A549 (cell line): ENCODE results near the gene ZFPM1. TPM values are rescaled to one million over a fixed set of nuclear protein-coding genes. Genes with fewer than 3 reads are reported as not detected.

Source experiments
- ATAC-seq, 2 experiments: fragments of 200-7000 bp in 1 of 2; fragments of >200 bp in 1 of 2; cut with Nextera tagmentation in 1 of 2; cut with Tn5 transposase in 1 of 2; 3 replicates each; pipeline versions ENCODE4 v1.8.0 to v1.9.1; 2018 to 2020; ENCODE audit warnings: mild to moderate bottlenecking in 1 of 2, moderate library complexity in 1 of 2
- CTCF ChIA-PET: fragments of 300-600 bp; sonication (Branson Sonifier 250); formaldehyde crosslinking; extraction: SDS; loops from one replicate; lab custom pipeline; 2021; ENCODE audit warnings: antibody characterized with exemption, inconsistent platforms; lab: Yijun Ruan, JAX
- POLR2A ChIA-PET: fragments of 350-600 bp; formaldehyde crosslinking; extraction: SDS; loops from one replicate; lab custom pipeline; 2021; ENCODE audit warnings: antibody characterized with exemption, inconsistent platforms; lab: Yijun Ruan, JAX
- DNase-seq, 2 experiments: peaks; one replicate each; pipeline versions ENCODE4 v3.0.0 to v3.0.0-alpha.2; 2011 to 2016; ENCODE audit warnings: low read depth in 1 of 2, low spot score in 1 of 2
- FAIRE-seq: peaks from 2 replicates; lab custom pipeline; 2011; peaks lifted over from hg19 to GRCh38; lab: Jason Lieb, UNC
- H3K27ac ChIP-seq, 2 experiments: fragments of >200 bp; sonication (Bioruptor Twin); formaldehyde crosslinking; 3 replicates each; pipeline ENCODE4 v1.5.1; 2016 to 2017
- H3K4me1 ChIP-seq: fragments of >200 bp; sonication (Bioruptor Twin); formaldehyde crosslinking; 3 replicates; pipeline ENCODE4 v1.6.1; 2016
- H3K4me2 ChIP-seq: fragments of >200 bp; sonication (Bioruptor Twin); formaldehyde crosslinking; 3 replicates; pipeline ENCODE4 v1.6.1; 2016
- H3K4me3 ChIP-seq: fragments of >200 bp; sonication (Bioruptor Twin); formaldehyde crosslinking; 3 replicates; pipeline ENCODE4 v1.5.1; 2016
- H3K9me3 ChIP-seq: fragments of >200 bp; sonication (Bioruptor Twin); formaldehyde crosslinking; 3 replicates; pipeline ENCODE4 v1.6.1; 2016
- BCL3 ChIP-seq: fragments of >200 bp; sonication (Bioruptor Twin); formaldehyde crosslinking; IDR thresholded peaks from 3 replicates; pipeline ENCODE4 v1.6.1; 2016
- CTCF ChIP-seq: fragments of >200 bp; sonication (Bioruptor Twin); formaldehyde crosslinking; IDR thresholded peaks from 3 replicates; pipeline ENCODE4 v1.5.1; 2016
- EHF ChIP-seq: fragments of 250-450 bp; sonication (Bioruptor Pico); IDR thresholded peaks from 2 replicates; pipeline ENCODE4 v1.5.0; 2020; ENCODE audit warnings: mild to moderate bottlenecking
- ESRRA ChIP-seq: fragments of 150-350 bp; IDR thresholded peaks from 2 replicates; pipeline ENCODE4 v1.6.1; 2014; ENCODE audit warnings: mild to moderate bottlenecking, low read length, borderline replicate concordance
- HOXB5 ChIP-seq: fragments of 250-450 bp; sonication (Bioruptor Pico); IDR thresholded peaks from 2 replicates; pipeline ENCODE4 v1.5.0; 2020; ENCODE audit warnings: mild to moderate bottlenecking, moderate library complexity
- JUNB ChIP-seq: fragments of >200 bp; sonication (Bioruptor Twin); formaldehyde crosslinking; IDR thresholded peaks from 2 replicates; pipeline ENCODE4 v1.6.1; 2016
- KDM5A ChIP-seq: fragments of 200-600 bp; sonication (generic); IDR thresholded peaks from 2 replicates; pipeline ENCODE4 v1.6.1; 2016; ENCODE audit warnings: antibody characterized with exemption, mild to moderate bottlenecking
- POLR2A ChIP-seq: IDR thresholded peaks from 2 replicates; pipeline ENCODE4 v1.6.1; 2012; ENCODE audit warnings: mild to moderate bottlenecking, low read length
- POLR2AphosphoS2 ChIP-seq: conservative IDR thresholded peaks from 2 replicates; pipeline ENCODE4 v1.6.1; 2012; ENCODE audit warnings: low read length, improper control_type of control experiment, inconsistent platforms
- RAD21 ChIP-seq, 2 experiments: fragments of >200 bp in 1 of 2; sonication (Bioruptor Twin) in 1 of 2; formaldehyde crosslinking in 1 of 2; IDR thresholded peaks in 1 of 2; conservative IDR thresholded peaks in 1 of 2; 2 replicates in 1 of 2; 3 replicates in 1 of 2; pipeline ENCODE4 v1.6.1; 2012 to 2018; ENCODE audit warnings: inconsistent platforms in 1 of 2
- RARB ChIP-seq: fragments of 250-450 bp; sonication (Bioruptor Pico); IDR thresholded peaks from 2 replicates; pipeline ENCODE4 v1.8.0; 2021; ENCODE audit warnings: mild to moderate bottlenecking, moderate library complexity
- RCOR1 ChIP-seq: fragments of 150-350 bp; IDR thresholded peaks from 2 replicates; pipeline ENCODE4 v1.6.1; 2014; ENCODE audit warnings: antibody characterized with exemption, low read length, low read depth
- SREBF2 ChIP-seq: fragments of 450-650 bp; IDR thresholded peaks from 2 replicates; pipeline ENCODE4 v1.6.1; 2014; ENCODE audit warnings: mild to moderate bottlenecking, moderate library complexity
- TFCP2L1 ChIP-seq: fragments of 250-450 bp; sonication (Bioruptor Pico); IDR thresholded peaks from 2 replicates; pipeline ENCODE4 v1.5.0; 2021; ENCODE audit warnings: mild to moderate bottlenecking
- WGBS: methylation state at CpG from one replicate; pipeline ENCODE4 v1.1.6; 2017; ENCODE audit errors: missing lambda C conversion rate; 5-methylcytosine and 5-hydroxymethylcytosine counted together
- polyA plus RNA-seq, 4 experiments: library from polyadenylated mRNA; depleted of rRNA in 3 of 4; stranded (reverse); fragments of >200 nt; fragmentation: RNase III in 1 of 4; extraction: RNeasy Plus Mini Kit Qiagen cat#74134 plus additional on column Dnase treatment in 1 of 4; gene quantifications; 2 replicates in 3 of 4; 3 replicates in 1 of 4; pipeline ENCODE4 v1.2.3, GENCODE V29; 2011 to 2017
- TF ChIP-seq, protein P1 (sequence below): IDR thresholded peaks from 2 replicates; pipeline ENCODE4 v1.6.1; 2012

Gene ZFPM1
- polyA plus RNA-seq, 2 of the 4 experiments (the other 2 are of a cell fraction) = 0.36 to 2.5 TPM

DNA sequence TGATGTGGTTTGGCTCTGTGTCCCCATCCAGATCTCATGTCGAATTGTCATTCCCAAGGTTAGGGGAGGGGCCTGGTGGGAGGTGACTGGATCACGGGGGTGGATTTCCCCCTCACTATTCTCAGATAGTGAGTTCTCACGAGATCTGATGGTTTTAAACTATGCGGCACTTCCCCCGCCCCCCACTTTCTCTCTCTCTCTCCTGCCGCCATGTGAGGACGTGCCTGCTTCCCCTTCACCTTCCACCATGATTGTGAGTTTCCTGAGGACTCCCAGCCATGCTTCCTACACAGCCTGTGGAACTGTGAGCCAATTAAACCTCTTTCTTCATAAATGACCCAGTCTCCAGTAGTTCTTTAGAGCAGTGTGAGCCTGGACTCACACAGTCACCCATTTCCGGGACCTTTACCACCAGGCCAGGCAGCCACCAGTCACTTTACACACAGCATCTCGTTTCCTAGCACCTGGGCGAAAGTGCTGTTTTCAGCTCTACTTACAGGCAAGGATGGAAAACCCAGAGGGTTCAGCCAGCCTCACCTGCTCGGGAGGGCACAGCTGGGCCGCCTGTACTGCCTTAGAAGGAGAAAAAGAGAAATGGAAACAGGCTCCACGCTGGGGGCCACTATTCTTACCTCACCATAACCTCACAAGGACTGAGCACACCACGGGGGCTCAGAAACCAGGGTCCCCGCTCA, 103.4 kb downstream of the ZFPM1 start:
- no peak overlapping the region for H3K27ac ChIP-seq
- no peak overlapping the region for H3K4me3 ChIP-seq
- ATAC-seq = no peak
- peaks cover 4% of the 10 kb centered on the region; the same call in 1 of the 3 replicates for H3K4me1 ChIP-seq
- no peak overlapping the region for H3K4me2 ChIP-seq
- H3K9me3 ChIP-seq = peaks cover 3% of the 10 kb centered on the region; the same call in 1 of the 3 replicates
- 57% methylated on average over 15 of the region's 15 CpGs for WGBS
- DNase-seq = no peak
- no peak for FAIRE-seq
- CTCF ChIA-PET = interaction anchor here (1.0 kb wide), 1 partner anchor 10 kb away, joined by 3 read pairs; no protein-coding TSS in a partner anchor
- TF ChIP-seq POLR2AphosphoS2 (no peak), SREBF2 (no peak), KDM5A (no peak), JUNB (no peak), RARB (CRISPR knock-in tag) (no peak), RCOR1 (no peak)
- POLR2A ChIA-PET = no interaction called here

DNA sequence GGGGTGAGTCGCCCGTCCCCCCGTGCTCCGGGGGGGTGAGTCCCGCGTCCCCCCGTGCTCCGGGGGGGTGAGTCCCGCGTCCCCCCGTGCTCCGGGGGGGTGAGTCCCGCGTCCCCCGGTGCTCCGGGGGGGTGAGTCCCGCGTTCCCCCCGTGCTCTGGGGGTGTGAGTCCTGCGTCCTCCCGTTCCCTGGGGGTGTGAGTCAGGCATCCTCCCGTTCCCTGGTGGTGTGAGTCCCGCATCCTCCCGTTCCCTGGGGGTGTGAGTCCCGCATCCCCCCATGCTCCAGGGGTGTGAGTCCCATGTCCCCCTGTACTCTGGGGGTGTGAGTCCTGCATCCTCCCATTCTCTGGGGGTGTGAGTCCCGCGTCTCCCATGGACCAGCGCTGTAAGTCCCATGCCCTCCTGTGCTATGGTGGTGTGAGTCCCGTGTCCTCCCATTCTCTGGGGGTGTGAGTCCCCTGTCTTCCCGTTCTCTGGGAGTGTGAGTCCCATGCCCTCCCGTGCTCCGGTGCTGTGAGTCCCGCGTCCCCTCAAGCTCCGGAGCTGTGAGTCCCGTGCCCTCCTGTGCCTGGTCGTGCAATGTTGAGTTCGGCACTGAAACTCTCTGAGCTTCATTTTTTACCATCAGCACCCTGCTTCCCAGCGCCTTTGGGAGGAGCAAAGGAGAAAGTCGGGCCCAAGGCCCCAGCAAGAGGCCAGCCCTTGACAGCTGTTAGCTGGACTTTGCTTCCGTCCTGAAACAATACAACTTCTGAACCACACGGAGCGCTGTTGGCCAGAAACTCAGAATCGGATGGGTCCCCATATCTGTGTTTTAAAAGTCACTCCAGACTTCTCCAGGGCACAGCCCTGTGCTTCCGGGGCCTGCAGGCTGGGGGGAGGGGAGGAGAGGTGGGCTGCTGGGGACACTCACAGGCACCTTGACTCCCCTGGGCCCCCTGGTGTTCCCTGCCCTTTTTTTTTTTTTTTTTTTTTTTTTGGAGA, 105.7 kb downstream of the ZFPM1 start:
- CTCF ChIA-PET = interaction anchor here (0.6 to 3.2 kb wide), 18 partner anchors 9 to 602 kb away, joined by 3 to 12 read pairs (median 5); no protein-coding TSS in a partner anchor
- peaks cover 3% of the 10 kb centered on the region; the same call in 1 of the 3 replicates for H3K9me3 ChIP-seq
- DNase-seq = peak; percentile 69 to 83
- H3K4me2 ChIP-seq = peak overlapping the region; percentile 54
- no peak for TF ChIP-seq TFCP2L1
- peak; percentile 44 for TF ChIP-seq CTCF
- TF ChIP-seq, protein P1, sequence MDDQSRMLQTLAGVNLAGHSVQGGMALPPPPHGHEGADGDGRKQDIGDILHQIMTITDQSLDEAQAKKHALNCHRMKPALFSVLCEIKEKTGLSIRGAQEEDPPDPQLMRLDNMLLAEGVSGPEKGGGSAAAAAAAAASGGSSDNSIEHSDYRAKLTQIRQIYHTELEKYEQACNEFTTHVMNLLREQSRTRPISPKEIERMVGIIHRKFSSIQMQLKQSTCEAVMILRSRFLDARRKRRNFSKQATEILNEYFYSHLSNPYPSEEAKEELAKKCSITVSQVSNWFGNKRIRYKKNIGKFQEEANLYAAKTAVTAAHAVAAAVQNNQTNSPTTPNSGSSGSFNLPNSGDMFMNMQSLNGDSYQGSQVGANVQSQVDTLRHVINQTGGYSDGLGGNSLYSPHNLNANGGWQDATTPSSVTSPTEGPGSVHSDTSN = 0 out of 2 replicates have a peak, but pooled peaks have one; percentile 28
- TF ChIP-seq EHF (CRISPR knock-in tag) = no peak
- TF ChIP-seq HOXB5 = no peak
- TF ChIP-seq BCL3 = no peak
- TF ChIP-seq POLR2A = peak; percentile 24; the same call in 1 of the 2 replicates
- peak; percentile 12 to 26; a peak in 1 of 5 replicates for TF ChIP-seq RAD21 (conservative IDR thresholded peaks at IDR 0.05 in 1 of 2, IDR thresholded peaks at IDR 0.05 in 1 of 2)
- 0 out of 2 replicates have a peak, but pooled peaks have one; percentile 32 for TF ChIP-seq ESRRA
- no peak overlapping the region for H3K27ac ChIP-seq
- peaks cover 10% of the 10 kb centered on the region; the same call in 2 of the 3 replicates for H3K4me1 ChIP-seq
- no peak overlapping the region for H3K4me3 ChIP-seq
- POLR2A ChIA-PET = no interaction called here
- FAIRE-seq = no peak
- WGBS = 36% methylated on average over 21 of the region's 45 CpGs
- peak; percentile 81 to 83 for ATAC-seq
